ENCODE data around the gene RAF1. TPM values are rescaled to one million over a fixed set of nuclear protein-coding genes. Genes with fewer than 3 reads are reported as not detected.
A peak's percentile ranks its signal among the peaks of the same experiment; 100 is the strongest.
"Not testable (repeated sequence)": the region's sequence is repeated elsewhere in the genome, so short reads cannot be mapped to it uniquely, and the experiment has no call there.

RAF1 gene
- total RNA-seq, 1 experiment from 2014 or later, result 81.5 TPM

DNA sequence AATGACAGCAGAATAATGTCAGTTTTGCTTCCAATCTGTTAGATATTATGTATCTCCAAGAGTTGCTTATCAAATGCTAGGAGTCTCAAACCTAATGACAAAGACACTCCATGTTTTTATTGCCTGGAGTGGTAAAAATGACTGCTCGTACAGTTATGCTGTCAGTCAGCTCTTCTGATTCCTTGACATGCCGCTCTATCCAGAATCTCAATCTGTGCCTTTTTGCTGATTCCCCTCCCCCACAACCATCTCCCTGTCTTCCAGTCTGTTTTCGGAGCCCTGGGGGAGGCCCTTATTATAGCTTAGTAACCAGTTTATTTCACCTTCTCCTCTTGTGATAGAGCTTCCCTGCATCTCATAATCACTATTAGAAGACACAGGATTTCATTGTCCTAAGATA is 104.4 kb downstream of the RAF1 start:
- no peak for DNase-seq (ENCODE audit: low spot score)

DNA sequence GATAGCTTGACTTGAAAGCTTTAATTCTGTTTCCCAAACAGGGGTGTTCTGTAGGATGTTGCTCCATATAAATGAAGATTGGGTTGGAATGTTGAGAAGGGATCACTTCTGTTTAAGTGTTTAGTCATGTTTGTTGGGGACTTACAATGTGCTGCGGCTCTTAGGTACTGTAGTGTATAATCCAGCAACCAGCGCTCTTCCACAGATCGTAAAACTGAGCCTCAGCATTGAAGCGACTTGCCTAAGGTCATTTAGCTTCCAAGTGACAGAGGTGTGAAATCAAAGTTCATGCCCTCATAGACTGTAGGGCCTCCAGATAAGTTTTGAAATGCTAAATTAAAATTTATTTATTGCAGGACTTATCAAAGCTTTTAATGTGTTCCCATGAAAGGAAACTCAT is 105.2 kb downstream of the RAF1 start:
- DNase-seq (ENCODE audit: low spot score), result no peak

DNA sequence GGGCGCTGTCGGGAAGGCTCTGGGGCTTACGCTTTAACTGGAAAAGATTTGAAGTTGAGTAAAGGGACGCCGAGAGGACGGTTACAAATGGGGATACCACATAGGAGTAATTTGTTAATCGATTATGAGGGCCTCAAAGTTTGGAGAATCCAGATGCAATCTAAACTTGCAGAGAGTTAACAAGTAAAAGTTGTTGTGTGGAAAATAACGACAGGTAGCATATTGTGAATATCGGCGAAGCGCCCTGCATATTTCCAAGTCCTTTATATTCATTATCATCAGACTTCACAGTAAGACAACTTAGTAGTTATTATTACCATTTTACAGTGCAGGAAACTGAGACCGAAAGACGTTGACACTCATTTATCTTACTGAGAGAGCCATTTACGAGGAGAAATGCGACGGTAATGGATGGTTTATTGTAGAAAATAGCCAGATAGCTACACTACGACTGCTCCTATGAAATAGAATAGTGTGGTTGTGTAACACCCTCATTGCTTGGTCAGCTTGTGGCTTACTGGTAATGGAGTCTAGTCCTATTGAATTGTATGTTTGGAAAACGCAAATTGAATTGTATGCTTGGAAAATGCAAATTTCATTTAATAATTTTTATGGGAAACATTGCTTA is 106.3 kb downstream of the RAF1 start:
- no peak for DNase-seq (ENCODE audit: low spot score)

DNA sequence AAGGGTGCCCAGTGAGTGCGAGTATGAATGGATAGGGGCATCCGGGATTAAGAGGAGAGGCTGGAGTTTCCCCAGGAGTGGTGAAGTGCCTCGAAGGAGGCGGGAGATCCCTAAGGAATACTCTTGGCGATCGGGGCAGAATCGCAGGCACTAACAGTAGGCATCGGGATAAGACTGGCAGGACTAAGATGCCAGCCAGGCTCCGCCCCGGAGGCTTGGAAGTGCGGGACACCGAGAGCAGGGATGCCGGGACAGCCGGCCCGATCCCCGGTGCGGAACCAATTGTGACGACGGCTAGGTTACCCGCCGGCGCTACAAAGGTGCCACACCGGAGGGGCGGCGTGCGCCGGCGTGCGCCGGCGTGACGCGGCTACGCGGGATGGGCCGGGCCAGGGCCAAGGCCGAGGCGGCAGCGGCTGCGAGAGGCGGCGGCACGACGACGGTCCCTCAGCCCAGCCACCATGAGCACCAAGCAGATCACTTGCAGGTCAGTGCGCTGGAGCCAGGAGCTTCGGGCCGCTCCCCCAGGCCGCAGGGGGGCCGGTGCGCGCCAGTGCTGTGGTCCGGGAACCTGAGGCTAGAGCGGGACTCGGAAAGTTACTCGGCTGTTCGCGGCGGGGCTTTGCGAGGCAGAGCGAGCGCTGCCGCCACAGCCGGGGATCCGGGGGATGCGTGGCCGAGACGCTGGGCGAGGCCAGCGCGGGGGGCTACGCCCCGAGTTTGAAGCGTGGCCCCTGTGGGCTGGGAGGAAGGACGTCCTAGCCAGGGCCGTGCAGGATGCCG is 107.0 kb downstream of the RAF1 start, which contains the start of gene MKRN2:
MKRN2 (plus strand) TSS at position 398 of the 783 bp plus-strand sequence; CDS start at position 462, 64 bp downstream.
- peak; percentile 76 for DNase-seq (ENCODE audit: low spot score)

DNA sequence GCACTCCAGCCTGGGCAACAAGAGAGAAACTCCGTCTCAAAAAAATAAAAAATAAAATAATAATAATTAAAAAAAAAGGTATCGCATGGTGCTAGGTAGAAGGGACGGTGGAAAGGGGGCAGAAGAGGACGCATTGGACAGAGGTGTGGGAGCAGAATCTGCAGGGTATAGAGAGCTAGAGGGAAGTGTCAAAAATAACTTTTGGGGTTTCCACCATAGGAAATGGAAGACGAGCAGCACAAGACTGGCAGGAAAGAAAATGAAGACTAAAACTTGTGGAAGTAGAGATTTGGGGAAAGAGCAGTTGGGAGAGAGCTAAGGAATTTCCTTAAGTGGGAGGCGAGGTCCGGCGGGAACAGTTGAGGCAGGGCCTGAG is 107.6 kb downstream of the RAF1 start:
- DNase-seq (ENCODE audit: low spot score), result no peak

DNA sequence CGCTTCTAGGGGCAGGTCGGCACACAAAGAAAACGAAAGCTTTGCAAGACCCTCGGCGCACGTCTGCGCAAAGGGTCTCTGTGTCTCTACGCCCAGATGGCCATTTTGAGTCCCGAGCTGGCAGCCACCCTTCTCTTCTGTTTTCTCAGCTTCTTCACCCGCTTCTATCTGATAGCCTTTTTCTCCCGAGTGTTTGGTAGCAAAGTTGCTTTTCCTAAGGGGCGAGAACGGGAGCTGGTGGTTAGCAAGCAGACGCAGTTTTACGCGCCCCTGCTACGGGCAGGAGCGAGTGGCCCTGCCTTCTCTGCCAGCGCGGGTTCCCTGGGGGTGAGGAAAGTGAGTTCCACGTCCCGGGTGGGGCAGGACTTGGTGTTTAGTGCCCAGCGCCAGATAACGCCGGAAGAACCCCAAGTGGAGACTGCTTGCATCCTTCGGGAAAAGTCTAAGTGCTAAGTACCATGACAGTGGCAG is 110.0 kb downstream of the RAF1 start:
- peak; percentile 17 for DNase-seq (ENCODE audit: low spot score)

DNA sequence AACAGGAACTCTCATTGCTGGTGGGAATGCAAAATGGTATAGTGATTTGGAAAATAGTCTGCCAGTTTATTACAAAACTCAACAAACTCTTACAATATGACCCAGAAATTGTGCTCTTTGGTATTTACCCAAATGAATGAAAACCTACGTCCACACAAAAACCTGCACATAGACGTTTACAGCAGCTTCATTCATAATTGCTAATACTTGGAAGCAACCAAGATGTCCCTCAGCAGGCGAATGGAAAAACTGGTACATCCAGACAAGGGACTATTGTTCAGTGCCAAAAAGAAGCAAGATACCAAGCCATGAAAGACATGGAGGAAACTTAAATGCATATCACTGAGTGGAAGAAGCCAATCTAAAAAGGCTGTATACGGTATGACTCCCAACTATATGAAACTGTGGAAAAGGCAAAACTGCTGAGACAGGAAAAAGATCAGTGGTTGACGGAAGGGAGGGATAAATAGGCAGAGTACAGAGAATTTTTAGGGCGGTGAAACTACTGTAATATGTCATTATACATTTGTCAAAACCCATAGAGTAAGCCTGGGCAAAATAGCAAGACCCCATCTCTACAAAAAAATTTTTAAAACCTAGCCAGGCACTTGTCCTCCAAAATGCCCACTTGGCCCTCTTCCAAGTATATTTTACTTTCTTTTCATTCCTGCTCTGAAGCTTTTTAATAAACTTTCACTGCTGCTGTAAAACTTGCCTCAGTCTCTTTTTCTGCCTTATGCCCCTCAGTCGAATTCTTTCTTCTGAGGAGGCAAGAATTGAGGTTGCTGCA is 113.8 kb downstream of the RAF1 start:
- no peak for DNase-seq (ENCODE audit: low spot score)

DNA sequence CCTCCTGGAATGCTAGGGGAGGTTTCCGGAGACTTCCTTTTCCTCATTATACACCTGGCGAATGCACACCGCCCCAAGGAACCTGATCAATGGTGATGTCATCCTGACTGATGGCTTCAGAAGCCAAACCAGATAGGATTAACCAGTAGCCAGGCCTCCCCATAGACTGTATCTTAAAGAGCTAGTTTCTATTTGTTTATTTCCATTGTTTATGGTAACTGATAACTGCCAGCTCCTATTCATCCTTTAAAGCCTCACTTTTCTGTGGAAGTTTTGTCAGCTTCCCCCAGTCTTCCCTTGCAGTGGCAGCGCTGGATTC is 118.5 kb downstream of the RAF1 start, which contains the start of gene MKRN2OS:
MKRN2OS (minus strand) TSS at position 27 of the 319 bp plus-strand sequence. CDS start 35 bp downstream, outside the sequence.
- no peak for DNase-seq (ENCODE audit: low spot score)

DNA sequence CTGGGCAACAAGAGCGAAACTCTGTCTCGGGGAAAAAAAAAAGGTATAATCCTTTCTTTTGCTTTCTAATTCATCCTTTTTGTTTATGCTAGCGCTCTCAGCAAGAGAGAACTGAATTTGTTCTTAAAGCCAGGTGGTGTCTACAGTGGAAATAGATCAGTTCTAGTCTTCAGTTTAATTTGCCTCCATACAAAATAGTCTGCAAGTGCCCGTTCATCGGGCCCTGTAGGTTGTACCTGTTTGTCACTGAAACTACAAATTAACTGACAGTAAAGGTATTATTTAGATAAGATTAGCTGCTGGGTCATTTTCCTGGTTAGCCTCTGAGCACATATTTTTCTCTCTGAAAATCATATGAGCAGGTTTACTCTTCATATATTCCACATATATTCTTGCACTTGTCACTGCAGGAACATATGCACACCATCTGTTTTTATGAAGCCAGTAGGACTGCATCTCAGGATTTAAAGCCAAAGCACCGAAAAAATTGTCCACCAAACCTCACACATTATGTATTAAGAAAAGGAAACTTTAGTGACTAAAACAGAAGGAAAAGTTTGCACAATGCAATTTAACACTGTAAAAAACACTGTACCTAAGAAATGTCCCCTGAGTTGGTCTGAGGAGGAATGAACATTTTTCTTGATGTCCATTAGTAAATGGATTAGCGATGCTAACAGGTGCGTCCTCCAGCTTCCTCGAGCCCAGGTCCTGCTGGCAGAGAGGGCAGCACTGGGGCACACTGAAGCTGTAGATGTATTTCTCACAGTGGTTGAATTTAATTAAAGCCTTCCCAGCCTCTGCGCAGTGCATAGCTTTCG is 119.1 kb downstream of the RAF1 start:
- DNase-seq (ENCODE audit: low spot score), result no peak

DNA sequence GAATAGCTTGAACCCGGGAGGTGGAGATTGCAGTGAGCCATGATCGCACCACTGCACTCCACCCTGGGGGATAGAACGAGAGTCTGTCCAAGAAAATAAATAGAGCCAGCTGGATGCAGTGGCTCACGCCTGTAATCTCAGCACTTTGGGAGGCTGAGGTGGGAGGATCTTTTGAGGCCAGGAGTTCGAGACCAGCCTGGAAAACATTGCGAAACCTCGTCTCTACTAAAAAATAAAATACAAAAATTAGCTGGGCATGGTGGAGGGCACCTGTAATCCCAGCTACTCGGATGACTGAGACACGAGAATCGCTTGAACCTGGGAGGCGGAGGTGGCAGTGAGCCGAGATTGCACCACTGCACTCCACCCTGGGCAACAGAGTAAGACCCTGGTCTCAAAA is 120.4 kb downstream of the RAF1 start:
- not testable (repeated sequence) for DNase-seq (ENCODE audit: low spot score)

DNA sequence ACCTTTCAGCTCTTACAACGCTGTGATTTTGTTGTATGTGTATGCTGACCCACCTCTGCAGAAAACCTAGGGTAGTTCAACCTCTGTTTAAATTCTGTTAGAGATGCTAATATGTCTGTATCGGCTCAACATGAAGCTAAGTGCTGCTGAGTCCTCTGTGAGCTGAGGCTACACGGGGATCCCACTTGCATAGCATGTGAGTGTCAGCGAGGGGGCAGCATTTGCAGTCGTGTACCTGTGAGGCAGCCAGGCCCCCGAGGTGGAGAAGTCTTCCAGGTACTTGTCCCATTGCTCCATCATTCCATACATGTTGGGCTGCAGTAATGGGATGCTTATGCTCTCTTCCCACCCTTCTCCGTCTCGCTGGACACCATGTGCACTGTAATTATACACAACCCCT is 122.3 kb downstream of the RAF1 start:
- DNase-seq (ENCODE audit: low spot score), result no peak

DNA sequence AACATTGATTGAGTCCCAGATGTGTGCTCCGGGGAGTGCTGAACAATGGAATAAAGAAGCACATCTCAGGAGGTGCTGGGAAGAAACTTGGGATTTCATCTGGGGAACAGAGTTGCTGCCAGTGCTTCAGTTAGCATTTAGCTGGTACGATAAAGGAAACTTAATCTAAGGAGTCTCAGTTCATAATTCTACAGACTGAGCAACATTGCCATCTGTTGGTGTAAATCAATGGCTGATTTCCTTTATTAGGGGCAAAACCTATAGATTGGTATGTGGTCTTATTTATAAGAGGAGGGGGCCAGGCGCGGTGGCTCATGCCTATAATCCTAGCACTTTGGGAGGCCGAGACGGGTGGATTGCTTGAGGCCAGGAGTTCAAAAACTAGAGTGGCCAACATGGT is 127.5 kb downstream of the RAF1 start:
- DNase-seq (ENCODE audit: low spot score), result no peak

Other genes with a start within 250 kb of the RAF1 start
- 11.9 and 13.7 TPM in 2 replicates for gene TSEN2, start 179.6 kb downstream of the RAF1 start, total RNA-seq (2014; rRNA removed; shearing (Covaris generic))
- not detected in 2 replicates for gene MKRN2OS, start 118.6 kb downstream of the RAF1 start, total RNA-seq (2014; rRNA removed; shearing (Covaris generic))
- gene MKRN2, start 107.0 kb downstream of the RAF1 start, total RNA-seq (2014; rRNA removed; shearing (Covaris generic)), result 29.9 and 35.0 TPM in 2 replicates
- gene TMEM40, start 95.1 kb upstream of the RAF1 start, total RNA-seq (2014; rRNA removed; shearing (Covaris generic)), result 0.10 TPM in 1 of 2 replicates, not detected in the other
- gene CAND2, start 132.6 kb upstream of the RAF1 start, total RNA-seq (2014; rRNA removed; shearing (Covaris generic)), result 0.31 and 0.72 TPM in 2 replicates
- 1,359 and 1,427 TPM in 2 replicates for gene RPL32, start 177.4 kb upstream of the RAF1 start, total RNA-seq (2014; rRNA removed; shearing (Covaris generic))